ENCODE measurements around the gene SLC47A2.
A peak's percentile ranks its signal among the peaks of the same experiment; 100 is the strongest.
"Not testable (repeated sequence)": the region's sequence is repeated elsewhere in the genome, so short reads cannot be mapped to it uniquely, and the experiment has no call there.

The SLC47A2 gene

GRCh38 chr17:19708431-19709175 lies 7.8 kb downstream of the SLC47A2 start:
- DNase-seq (ENCODE audit: low spot score) = no peak

DNA sequence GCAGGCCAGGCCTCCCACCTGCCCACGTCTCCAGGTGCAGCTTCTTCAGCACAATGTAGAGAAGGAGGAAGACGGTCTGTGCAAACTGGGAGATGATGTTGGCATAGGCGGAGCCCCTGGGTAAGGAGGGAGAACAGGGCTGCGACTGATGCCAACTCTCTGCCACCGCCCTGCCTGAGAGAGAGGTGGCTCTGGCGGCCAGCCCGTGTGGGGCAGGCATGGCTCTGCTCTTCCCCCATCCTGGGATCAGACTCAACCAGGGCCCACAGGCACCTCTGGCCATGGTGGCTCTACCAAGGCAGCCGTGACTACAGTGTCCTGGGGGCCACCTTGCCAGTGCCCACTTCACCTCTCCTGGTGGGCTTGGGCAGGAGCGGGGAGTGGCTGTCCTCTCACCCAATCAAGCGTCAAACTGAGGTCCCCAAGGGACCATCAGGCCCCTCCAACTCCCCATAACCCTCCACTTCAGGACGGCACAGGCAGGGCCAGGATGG lies 8.6 kb downstream of the SLC47A2 start:
- no peak for DNase-seq (ENCODE audit: low spot score)

GRCh38 chr17:19706791-19707727 lies 9.3 kb downstream of the SLC47A2 start:
- DNase-seq (ENCODE audit: low spot score) = peak; percentile 3

- peak; percentile 1 for DNase-seq (ENCODE audit: low spot score)
Measured at GRCh38 chr17:19705771-19706770, 10.3 kb downstream of the SLC47A2 start.

DNA sequence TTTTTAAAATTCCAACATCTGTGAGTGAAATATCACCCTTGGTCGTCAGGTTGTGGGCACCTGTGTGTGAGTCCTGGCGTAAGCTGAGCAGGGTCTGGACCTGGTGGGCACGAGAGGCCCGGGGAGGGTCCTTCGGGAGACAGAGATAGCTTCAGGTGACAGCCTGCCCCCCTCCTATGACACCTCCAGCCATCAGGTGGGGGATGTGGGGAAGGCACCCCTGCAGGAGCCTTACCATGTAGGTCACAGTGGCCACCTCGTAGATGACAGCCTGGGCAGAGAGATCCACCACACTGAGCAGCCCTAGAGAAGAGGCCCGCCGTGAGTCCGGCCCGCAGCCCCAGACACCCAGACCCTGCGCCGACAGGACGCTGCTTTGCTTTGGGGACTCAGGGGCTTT lies 11.2 kb downstream of the SLC47A2 start:
- DNase-seq (ENCODE audit: low spot score) = no peak

DNA sequence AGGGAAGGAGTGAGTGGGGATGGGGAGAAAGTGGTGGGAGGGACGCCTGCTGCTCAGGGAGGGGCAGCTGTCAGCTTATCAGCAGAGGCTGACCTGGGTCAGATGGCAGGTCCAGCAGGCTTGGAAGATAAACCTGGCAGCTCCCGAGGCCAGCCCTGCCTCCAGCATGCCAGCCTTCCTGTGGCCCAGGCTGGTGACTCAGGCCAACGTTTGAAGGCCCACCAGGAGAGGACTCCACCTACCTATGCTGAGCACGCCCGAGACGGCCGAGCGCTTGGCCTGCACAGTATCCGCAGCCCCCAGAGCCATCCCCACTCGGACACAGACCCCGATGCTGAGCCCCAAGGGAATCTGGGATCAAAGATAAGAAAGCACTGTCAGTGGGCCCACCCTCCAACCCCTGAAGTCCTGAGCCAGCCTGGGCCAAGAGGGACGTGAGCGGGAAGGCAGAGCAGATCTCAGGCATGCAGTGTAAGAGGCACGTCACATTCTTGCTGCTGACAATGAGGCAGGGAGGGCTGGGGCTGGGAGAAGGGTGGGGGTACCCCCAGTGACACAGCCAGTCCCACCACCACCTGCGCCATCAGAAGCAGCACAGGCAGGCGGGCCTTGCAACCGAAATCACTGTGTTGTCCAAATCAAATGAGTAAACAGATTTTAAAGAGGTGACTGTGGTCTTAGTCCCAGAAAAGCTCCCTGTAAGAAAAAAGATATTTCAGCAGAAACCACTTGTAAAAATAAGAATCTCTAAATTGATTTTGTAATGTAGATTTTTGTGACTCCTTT lies 12.4 kb downstream of the SLC47A2 start:
- no peak for DNase-seq (ENCODE audit: low spot score)

- DNase-seq (ENCODE audit: low spot score) = no peak
Measured at GRCh38 chr17:19703106-19703827, 13.1 kb downstream of the SLC47A2 start.

- no peak for DNase-seq (ENCODE audit: low spot score)
Measured at GRCh38 chr17:19702217-19702641, 14.2 kb downstream of the SLC47A2 start.

DNA sequence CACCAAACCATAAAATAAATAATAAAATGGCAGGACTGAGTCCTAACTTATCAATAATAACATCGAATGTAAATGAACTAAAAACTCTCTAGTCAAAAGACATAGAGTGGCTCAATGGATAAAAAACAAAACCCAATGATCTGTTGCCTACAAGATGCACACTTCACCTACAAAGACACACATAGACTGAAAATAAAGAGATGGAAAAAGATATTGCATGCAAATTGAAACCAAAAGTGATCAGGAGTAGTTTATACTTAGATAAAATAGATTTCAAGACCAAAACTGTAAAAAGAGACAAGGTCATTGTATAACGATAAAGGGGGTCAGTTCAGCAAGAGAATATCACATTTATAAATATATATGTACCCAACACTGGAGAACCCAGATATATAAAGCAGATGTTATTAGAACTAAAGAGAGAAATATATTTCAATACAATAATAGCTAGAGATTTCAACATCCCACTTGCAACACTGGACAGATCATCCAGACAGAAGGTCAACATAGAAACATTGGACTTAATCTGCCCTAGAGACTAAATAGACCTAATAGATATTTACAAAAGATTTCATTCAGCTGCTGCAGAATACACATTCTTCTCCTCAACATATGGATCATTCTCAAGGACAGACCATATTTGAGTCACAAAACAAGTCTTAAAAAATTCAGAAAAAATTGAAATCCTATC lies 29.8 kb downstream of the SLC47A2 start:
- DNase-seq (ENCODE audit: low spot score) = no peak

DNA sequence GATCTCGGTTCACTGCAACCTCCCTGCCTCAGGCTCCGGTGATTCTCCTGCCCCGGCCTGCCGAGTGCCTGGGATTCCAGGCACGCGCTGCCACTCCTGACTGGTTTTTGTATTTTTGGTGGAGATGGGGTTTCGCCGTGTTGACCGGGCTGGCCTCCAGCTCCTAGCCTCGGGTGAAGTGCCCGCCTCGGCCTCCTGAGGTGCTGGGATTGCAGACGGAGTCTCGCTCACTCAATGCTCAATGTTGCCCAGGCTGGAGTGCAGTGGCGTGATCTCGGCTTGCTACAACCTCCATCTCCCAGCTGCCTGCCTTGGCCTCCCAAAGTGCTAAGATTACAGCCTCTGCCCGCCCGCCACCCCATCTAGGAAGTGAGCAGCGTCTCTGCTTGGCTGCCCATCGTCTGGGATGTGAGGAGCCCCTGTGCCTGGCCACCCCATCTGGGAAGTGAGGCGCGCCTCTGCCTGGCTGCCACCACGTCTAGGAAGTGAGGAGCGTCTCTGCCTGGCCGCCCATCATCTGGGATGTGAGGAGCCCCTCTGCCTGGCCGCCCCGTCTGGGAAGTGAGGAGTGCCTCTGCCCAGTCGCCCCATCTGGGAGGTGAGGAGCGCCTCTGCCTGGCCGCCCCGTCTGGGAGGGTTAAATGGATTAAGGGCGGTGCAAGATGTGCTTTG lies 31.3 kb downstream of the SLC47A2 start:
- not testable (repeated sequence) for DNase-seq (ENCODE audit: low spot score)

- no peak for DNase-seq (ENCODE audit: low spot score)
Measured at GRCh38 chr17:19683117-19683516, 33.3 kb downstream of the SLC47A2 start.

GRCh38 chr17:19678581-19679453 lies 37.6 kb downstream of the SLC47A2 start:
- no peak for DNase-seq (ENCODE audit: low spot score)

- DNase-seq (ENCODE audit: low spot score) = no peak
Measured at GRCh38 chr17:19677736-19678379, 38.5 kb downstream of the SLC47A2 start.

GRCh38 chr17:19676896-19677295 lies 39.5 kb downstream of the SLC47A2 start:
- DNase-seq (ENCODE audit: low spot score) = no peak

DNA sequence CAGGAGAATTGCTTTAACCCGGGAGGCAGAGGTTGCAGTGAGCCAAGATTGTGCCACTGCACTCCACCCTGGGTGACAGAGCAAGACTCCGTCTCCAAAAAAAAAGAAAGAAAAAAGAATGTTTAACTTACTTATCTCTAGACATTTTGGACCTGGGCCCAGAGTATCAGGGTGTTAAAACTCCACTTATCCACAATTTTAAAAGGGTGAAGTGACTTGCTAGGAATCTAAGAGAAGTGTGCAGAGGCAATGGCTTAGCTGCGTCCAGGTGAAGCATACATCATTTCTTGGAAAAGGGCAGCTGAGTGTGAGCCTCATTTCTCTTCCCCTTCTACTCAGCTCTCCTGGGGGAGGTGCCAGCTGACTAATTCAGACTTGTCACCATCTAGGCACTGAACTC lies 42.8 kb downstream of the SLC47A2 start:
- no peak for DNase-seq (ENCODE audit: low spot score)

DNA sequence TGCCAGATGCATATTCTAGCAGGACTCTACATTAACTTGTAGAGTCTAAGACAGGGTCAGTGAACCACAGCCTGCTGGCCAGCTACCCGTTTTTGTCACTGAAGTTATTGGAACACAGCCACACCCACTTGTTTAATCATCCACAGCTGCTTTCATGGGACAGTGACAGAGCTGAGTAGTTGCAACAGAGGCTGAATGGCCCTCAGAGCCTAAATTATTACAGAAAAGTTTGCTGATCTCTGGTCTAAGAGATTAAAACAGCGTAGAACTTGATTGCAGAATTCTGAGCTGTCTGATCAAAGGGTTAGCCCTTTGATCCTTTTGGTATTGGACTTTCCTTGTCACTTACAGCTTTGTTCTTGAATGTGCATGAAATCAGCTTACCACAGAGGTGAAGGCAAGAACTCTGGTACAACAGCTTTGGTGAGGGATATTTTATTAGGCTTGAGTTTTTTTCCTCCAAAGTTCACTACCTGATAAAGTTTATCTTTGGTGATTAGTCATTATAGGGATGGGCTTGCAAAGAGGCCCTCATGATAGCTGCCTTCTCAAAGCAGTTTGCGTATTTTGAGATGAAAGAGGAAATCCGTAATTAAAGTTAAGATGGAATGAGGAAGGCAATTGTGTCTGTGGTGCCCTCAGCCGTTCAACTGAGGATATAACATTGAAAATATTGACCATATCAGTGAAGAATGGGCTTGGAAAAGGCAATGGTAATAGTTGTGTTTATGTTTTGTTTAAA lies 44.2 kb downstream of the SLC47A2 start:
- DNase-seq (ENCODE audit: low spot score) = peak; percentile 69

GRCh38 chr17:19671433-19671832 lies 45.0 kb downstream of the SLC47A2 start:
- no peak for DNase-seq (ENCODE audit: low spot score)
